ENCODE data around the gene LGALS1. TPM values are rescaled to one million over a fixed set of nuclear protein-coding genes. Genes with fewer than 3 reads are reported as not detected.

Gene LGALS1
- total RNA-seq, 1 experiment from 2014 or later: 32.8 TPM

DNA sequence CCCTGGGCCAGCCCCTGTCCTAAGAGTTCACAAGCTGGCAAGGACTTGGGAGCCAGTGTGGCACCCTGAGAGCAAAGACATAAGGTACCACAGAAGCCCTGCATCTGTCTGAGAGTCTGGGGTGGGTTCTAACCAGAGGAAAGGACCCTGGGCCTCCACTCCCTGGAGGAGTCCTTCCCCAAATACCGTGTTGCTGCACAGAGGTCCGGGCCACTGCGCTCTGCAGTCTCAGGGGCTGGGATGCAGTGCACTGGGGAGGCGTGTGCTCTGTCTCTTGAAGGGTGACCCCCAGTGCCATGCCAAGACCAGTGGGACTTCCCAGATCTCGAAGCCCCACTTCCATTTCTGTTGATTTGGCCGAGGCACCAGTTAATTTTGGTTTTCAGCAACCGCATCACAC lies 40.3 kb upstream of the LGALS1 start:
- no peak overlapping the region for H2BK15ac ChIP-seq (ENCODE audit: low read depth, low read length)
- H3K79me1 ChIP-seq (ENCODE audit: insufficient read depth, low read depth, low read length, poor library complexity, severe bottlenecking): no peaks in the 10 kb centered on the region
- no peak overlapping the region for H2BK5ac ChIP-seq (ENCODE audit: insufficient read length, low read length)
- H3K23me2 ChIP-seq (ENCODE audit: insufficient read length, low read depth, low read length, poor library complexity, severe bottlenecking): peaks cover 8% of the 10 kb centered on the region
- no peak for DNase-seq
- H3K27ac ChIP-seq (ENCODE audit: insufficient read length, low read depth, low read length): no peak overlapping the region
- peaks cover 5% of the 10 kb centered on the region; the same call in 1 of the 2 replicates for H3K4me1 ChIP-seq (ENCODE audit: insufficient read depth, low read length)
- peaks cover 0 to 12% (median 8%) of the 10 kb centered on the region in 3 experiments; a peak in 5 of 7 replicates for H3K36me3 Mint-ChIP-seq (ENCODE audit: insufficient read depth in 1 of 3, low read depth in 3 of 3)
- H3K27ac Mint-ChIP-seq: no peak overlapping the region
- WGBS (ENCODE audit: extremely low coverage, insufficient read length, low lambda C conversion rate): no CpG with 5 or more reads among the region's 7 CpGs
- H2AFZ ChIP-seq (ENCODE audit: low read length): no peak overlapping the region
- no peak overlapping the region for H3K14ac ChIP-seq (ENCODE audit: insufficient read depth, low read length)
- no peaks in the 10 kb centered on the region for H3K79me2 ChIP-seq (ENCODE audit: insufficient read depth, low read length)
- no peak overlapping the region for H3K4me2 ChIP-seq (ENCODE audit: insufficient read depth, insufficient read length, low read length)
- H3K9me3 Mint-ChIP-seq: no peaks in the 10 kb centered on the region
- H4K20me1 ChIP-seq (ENCODE audit: control insufficient read depth, insufficient read depth, insufficient read length): no peaks in the 10 kb centered on the region
- no peak for TF ChIP-seq CTCF (conservative IDR thresholded peaks at IDR 0.05)
- H2BK12ac ChIP-seq (ENCODE audit: insufficient read length, low read depth, low read length): no peak overlapping the region
- H3K18ac ChIP-seq (ENCODE audit: insufficient read length, low read depth, low read length): no peak overlapping the region
- no peak overlapping the region for H2AK5ac ChIP-seq (ENCODE audit: insufficient read length, low read length)
- H3K27me3 Mint-ChIP-seq (ENCODE audit: low read depth): no peaks in the 10 kb centered on the region; the same call in 1 of the 2 replicates
- no peak overlapping the region for H2BK20ac ChIP-seq (ENCODE audit: low read depth, low read length, poor library complexity, severe bottlenecking)
- no peak overlapping the region for H4K8ac ChIP-seq (replicated peaks; ENCODE audit: insufficient read length, low read depth, low read length)
- peaks cover 31 to 37% of the 10 kb centered on the region in 2 experiments for H3K4me1 Mint-ChIP-seq
- no peak overlapping the region for H3K4me3 Mint-ChIP-seq
- H4K5ac ChIP-seq (ENCODE audit: insufficient read length, low read depth, low read length): no peak overlapping the region
- no peak overlapping the region for H3T11ph ChIP-seq (ENCODE audit: low read length)
- no peak overlapping the region for H3K23ac ChIP-seq (ENCODE audit: insufficient read length, low read depth, low read length)
- H3K9ac ChIP-seq (ENCODE audit: extremely low read depth, insufficient read length, low read length): no peak overlapping the region
- H3K56ac ChIP-seq (ENCODE audit: insufficient read length, low read depth, low read length): no peak overlapping the region
- H3K9me3 ChIP-seq (ENCODE audit: control insufficient read depth, low read depth, low read length): no peaks in the 10 kb centered on the region
- H2BK120ac ChIP-seq (ENCODE audit: low read depth, low read length, poor library complexity, severe bottlenecking): no peak overlapping the region
- H3K27me3 ChIP-seq (ENCODE audit: insufficient read depth, low read length): no peaks in the 10 kb centered on the region
- no peak overlapping the region for H4K91ac ChIP-seq (ENCODE audit: insufficient read length, low read depth, low read length)
- no peak overlapping the region for H3K4ac ChIP-seq (ENCODE audit: low read depth, low read length)
